Measurements from ENCODE around the gene RASGEF1B.

- no peak for TF ChIP-seq CTCF (IDR thresholded peaks at IDR 0.05; ENCODE audit: insufficient read depth, low read depth, low read length)
- TF ChIP-seq EZH2 (IDR thresholded peaks at IDR 0.05; ENCODE audit: insufficient read depth, low read length), result no peak
Measured at GRCh38 chr4:81505004-81505598, 33.4 kb upstream of the RASGEF1B start.
